HG03045 (cell line): ENCODE measurements around the gene RASGEF1B.

Source experiments
- ATAC-seq: cut with Tn5 transposase; IDR thresholded peaks from one replicate; pipeline ENCODE4 v1.9.1; 2021; ENCODE audit warnings: mild to moderate bottlenecking, moderate library complexity; ENCODE audit not compliant: unreplicated experiment

The RASGEF1B gene

DNA sequence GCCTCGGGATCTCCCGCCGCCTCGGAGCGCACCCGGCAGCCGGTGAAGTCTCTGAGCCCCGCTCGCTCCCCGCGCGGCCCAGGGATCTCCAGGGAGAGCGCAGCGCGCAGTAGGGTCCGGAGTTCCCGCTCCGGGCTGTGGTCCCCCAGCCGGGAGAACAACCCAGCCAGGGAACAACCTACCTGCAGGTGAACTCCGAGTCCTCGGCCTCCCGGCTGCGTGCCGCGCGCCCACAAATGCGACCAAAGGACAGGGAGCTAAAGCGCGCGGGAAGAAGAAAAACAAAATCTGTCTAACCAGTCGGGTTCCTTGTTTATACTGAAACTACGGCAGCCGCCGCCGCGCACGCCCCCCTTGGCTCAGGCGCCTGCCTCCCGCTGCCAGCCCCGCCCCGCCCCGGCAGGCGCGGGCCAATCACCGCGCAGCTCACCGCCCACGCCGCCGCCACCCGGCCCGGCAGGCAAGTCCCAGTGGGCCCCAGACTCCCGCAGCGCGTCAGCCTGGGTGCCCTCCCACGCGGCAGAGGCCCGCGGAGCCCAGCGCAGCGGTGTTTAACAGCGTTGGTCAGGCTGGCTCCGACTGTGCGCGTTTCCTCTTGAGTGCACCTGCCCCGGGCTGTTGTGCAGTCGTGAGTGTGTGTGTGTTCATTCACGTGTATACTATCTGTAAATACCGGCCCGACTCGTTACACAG is at the start of gene RASGEF1B:
TSS of gene RASGEF1B (minus strand) at position 320 of the 693 bp plus-strand sequence. CDS start 12,399 bp downstream, outside the sequence.
- ATAC-seq: peak; percentile 98

DNA sequence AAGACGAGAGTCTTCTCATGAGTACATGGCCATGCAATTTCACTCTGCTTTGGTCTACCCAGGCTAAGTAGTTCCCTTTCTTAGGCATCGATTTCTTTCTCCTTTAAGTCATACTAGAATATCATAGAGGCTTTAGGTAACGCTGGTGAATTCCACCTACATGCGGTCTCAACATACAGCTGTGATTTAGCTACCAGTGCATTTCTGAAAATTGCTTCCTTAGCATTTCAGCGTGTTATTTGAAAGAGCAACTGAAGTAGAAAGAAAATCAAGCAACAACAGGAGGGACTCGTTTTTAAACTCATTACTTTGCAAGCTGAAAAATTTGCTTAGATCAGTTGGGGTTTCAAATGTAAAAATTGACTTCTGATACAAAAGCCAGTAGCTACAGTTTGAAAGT is 48.1 kb upstream of the RASGEF1B start:
- no peak for ATAC-seq

DNA sequence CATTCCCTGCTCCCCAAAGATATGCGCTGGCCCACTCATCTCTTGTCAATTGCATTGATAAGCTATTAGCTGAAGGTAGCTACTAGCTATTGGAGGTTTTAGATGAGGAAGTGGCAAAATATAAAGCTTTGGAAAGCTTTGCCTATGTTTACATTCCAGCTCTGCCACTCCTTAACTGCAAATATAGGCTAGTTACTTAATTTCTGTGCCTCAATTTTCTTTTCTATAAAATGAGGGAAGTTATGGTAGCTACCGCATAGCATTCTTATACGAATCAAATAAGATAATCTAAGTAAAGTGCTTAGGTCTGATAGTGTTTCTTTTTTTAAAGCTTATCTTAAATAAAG is 47.7 kb upstream of the RASGEF1B start:
- no peak for ATAC-seq

DNA sequence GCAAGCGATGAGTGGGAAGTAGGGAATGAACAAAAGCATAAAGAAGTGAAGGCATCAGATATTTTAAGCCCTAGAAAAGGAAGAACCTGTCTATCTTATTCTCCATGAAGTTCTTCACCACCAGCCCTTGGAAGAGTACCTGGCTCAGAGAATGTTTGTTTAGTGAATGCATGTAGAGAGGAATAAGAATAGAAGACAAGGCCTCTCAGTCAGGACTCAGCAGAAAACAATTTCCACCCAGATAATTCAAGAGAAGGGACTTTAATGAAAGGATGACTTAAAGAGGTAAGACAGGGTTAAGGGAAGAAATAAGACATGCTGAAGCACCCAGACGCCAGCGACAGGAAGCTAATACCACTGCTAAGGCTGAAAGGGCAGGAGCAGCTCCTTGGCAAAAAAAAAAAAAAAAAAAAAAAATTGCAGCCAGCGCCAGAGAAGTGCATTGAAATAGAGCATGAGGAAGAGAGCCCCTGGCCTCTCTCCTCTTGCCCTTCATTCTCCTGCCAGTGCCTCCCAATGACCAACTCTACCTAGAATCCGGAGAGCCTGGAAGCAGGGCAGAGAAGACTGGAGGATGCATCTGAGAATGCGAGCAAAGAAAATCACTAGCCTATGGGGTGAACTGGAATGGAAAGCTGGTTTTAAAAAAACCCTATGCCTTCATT is 47.2 kb upstream of the RASGEF1B start:
- ATAC-seq: no peak

DNA sequence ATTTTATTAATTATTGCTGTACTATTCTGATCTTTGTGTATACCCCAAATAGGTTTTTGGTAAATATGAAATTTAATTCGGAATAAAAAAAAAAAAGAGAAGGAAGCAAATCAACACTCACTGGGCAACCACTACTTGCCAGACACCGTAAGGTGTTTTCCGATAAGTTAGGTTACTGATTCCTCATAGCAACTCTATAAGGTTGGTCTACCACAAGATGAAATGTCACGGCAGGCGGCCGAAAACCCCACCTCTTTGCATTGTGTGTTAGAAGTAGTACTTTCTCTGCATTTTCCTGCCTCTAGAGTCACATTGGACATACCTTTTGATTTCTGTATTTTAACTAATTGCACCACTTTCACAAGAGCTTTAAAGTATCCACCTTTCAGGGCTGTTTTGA is 44.5 kb upstream of the RASGEF1B start:
- ATAC-seq: no peak

DNA sequence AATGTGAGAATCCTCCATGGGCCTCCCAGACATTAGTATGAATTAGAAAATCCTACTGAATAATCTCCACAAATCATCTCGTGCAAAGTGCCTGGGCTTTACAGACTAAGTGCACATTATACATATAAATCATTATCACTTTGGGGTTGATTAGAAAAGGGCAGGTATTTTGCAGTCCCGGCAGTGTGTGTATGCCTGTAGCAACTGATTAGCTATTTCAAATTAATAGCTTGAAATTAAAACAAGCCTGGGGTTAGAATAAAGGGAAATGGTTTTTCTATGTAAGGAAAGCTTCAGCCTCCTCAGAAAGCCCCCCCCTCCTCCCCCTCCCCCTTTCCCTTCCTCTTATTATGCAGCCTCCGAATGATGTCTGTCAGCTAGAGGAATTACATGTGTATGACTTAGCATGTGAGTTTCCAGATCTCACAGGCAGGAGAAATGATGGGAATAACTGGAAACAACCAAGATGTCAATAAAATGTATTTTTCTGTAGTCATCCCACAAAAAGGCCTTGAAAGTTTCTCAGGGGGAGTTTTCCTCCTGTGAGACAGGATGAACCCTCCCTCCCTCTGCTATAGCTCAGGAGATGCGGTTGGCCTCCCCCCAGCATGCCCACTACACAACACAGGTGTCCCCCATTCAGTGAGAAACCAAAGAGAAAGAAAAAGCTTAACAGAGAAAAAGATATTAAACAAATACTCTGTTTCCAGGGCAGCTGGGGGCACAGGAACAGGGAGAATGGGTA is 41.2 kb upstream of the RASGEF1B start:
- no peak for ATAC-seq

DNA sequence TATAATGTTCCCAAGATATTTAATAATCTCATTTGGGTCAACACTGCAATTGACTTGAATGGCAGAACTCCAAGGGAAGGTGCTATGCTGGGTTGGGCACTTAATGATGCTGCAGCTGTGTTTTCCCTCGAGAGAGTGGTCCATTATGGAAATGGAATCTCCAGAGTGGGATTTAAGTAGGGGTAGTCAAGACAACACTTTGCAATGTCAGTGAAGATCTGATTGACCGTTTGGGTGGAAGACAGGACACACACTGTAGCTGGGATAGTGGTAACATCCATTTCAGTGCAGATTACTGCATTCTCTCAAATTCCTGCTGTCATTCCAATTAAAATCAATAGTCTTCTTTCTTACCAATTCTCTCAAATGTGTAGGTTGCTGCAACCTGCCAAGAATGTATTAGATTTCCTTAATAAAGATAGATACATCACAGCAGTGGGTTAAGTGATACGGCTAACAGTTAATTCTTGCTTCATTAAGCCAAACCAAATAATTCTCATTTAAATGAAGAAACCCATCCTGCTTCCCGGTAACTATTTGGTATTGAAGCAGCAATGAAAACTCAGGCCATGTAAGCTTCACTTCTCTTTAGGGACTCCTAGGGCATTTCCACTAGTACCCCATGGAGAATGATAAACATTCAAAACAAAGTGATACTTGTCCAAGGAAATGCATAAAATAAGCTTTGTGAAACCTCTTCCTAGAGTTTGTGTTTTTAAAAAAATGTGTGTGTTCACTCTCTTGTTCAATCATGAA is 40.5 kb upstream of the RASGEF1B start:
- ATAC-seq: no peak

DNA sequence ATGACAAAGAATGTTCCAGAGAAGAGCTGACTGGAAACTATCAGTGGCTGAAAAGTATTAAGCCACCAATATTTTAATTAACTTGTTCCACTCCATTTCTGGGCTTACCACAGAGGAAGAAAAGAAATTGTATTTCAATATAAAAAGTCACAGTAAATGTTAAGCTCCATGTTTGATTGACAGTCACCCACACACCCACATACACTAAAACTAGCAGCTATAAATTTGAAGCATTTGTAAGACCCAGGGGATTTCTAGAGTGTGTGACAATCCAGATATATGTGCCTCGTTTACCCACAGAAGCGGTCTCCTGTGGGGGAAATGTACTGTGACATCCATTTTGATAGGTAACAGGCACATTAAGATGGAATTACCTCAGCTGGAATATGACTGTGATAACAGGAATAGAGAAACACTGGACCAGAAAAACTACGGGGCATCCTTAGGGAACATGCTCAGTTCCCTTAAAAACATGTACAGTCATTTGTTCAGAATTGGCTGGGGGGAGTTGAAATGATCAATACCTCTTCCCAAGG is 39.0 kb upstream of the RASGEF1B start:
- no peak for ATAC-seq

DNA sequence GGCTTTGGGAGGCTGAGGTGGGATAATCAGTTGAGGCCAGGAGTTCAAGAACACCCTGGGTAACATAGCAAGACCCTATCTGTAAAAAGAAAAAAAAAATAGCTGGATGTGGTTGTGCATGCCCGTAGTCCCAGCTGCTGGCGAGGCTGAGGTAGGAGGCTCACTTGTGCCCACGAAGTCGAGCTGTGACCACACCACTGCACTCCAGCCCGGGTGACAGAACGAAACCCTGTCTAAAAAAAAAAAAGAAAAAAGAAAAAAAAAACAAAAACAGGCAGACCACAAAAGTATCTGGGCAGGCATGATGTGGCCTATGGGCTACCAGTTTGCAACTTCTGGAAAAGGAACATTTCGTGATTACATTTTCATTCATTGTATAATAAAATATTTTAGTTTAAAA is 38.1 kb upstream of the RASGEF1B start:
- no peak for ATAC-seq

DNA sequence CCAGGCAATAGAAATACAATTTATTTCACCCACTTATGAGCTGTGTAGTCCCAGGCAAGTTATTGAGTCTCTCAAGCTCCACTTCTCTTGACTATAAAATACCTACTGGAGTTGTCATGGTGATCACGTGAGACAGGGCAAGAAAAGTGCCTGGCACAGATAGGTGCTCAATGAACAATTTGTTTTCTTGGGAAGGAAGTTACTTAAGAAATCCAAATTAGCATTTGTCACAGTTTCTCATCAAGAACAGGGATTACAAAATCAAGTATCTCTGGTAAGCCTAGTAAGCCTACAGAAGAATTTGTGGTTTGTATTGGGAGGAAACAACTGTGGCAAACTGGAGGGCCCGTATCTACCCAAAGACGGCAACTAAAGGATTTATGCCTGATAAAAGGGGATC is 37.5 kb upstream of the RASGEF1B start:
- ATAC-seq: no peak

DNA sequence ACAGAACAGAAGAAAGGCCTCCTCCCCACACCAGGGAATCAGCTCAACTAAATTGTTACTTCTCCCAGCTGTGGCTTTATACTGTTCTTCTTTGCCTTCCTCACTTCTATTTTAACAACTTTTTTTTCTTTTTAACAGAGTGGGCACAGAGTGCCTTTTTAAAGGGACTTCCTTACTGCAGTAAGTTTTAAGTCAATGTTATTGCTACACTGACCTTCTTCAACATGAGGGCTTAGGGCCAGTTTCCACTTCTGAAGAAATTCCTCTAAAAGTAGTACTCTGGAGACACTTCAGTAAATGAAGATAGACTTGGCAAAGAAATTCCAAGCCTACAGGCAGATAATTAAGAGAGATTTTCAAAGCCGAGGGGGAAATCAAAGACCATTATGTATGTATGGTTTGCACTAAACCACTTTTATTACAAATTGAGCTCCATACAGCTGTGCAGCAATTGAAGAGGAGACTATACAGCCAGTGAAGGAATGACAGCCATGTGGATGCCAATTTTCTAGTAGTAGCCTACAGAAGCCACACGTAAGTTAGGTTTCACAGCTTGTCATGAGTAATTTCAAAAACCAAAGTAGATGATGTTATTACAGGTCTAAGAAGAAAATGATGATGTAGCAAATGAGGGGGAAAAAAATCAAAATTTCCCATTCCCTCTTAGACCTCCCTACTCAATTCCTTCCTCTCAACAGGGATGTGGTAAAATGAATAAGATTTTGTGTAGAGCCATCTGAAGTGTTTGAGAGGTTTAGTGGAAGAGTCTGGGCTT is 36.9 kb upstream of the RASGEF1B start:
- no peak for ATAC-seq

DNA sequence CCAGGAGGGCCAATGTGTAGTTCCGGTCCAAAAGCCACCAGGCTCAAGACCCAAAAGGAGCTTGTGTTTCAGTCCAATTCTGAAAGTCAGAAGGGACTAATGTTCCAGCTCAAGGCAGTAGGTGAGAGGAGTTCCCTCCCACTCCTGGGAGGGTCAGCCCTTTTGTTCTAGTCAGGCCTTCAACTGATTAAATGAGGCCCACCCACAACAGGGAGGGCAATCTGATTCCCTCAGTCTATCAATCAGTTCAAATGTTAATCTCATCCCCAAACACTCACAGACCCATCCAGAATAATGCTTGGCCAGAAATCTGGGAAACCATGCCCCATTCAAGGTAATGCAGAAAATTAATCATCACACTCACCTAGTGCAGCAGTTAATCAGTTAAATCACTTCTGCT is 35.8 kb upstream of the RASGEF1B start:
- no peak for ATAC-seq

DNA sequence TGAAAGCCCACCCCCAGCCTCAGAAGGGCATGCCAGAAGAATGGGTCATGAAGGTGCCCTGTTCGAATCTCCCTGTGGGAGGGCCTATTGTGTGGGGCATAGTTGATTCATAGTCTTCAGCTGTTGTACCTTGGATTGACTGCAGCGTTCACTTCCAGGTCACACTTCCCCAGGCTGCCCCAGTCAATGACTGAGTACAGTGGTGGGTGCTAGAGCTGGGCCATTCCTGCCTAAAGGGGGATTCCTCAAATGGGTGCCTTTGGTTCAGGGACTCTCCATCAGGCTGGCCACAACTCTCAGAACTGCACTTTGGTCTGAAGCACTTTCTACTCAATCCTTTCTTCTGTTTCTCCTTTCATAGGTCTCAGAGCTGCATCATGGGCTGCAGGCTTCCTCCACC is 35.0 kb upstream of the RASGEF1B start:
- ATAC-seq: peak; percentile 79

DNA sequence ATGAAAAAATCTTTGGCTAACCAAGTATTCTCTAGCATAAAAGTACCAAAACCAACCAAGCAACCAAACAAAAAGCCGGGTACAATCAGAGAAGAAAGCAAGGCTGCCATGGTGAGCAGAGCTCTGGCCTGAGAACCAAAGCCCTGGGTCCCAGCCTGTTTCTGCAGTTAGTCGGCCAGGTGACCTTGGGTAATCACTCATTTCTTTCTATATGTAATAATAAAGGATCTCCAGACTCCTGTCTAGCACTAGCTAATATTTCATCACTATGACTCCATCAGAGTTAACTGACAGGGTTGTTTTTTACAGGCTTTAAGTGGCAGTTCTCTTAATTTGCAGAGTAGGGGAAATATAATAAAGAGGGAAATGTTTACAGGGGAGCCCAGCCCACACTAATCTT is 34.0 kb upstream of the RASGEF1B start:
- no peak for ATAC-seq

DNA sequence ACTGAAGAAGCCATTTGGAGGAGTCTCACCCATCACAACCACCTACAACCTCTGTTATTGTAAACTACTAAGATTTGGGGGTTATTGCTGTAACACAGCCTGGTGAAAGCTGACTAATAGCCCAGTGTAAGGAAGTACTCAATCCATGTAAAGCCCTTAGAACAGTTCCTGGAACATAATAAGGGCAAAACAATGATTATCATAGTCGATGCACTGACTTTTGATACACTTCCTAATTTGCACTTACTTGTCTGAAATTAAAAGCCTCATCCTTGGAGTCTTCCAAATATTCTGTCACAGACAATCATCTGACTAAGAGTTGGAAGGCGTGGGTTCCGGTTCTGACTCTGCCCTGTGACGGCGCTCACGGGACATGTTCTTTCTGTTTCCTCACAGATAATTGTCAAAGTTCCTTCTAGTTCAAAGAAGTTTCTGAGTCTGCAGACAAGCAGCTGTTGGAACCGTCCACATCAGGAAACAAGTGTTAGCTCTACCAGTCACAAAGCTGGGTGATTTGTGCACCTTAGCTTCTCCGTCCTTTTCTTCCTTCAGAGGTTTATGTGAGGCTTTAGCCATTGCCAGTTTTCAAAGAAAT is 33.4 kb upstream of the RASGEF1B start:
- ATAC-seq: peak; percentile 45

DNA sequence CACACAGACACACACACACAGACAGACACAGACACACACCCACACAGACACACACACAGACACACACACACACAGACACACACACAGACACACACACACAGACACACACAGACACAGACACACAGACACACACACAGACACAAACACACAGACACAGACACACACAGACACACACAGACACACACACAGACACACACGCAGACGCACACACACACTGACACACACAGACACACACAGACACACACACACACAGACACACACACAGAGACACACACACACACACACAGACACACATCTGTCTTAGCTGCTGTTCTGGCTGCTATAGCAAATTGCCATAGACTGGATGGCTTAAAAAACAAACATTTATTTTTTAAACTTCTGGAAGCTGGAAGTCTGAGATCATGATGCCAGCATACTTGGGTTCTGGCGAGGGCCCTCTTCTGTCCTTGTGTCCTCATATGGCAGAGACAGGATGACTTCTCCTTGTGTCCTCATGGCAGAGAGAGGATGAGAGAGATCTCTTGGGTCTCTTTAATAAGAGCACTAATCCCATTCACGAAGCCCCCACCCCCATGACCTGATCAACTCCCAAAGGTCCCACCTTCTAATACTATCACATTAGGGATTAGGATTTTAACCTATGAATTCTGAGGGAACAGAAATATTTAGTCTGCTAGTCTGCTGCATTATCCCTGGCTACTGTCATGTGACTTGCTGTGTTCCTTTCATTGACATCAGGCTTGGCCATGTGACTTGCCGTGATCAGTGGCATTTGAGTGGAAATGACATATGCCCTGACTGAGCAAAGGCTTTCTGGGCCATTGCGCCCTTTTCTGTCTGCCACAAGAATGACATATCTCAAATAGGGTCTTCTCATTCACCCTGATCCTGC is 32.7 kb upstream of the RASGEF1B start:
- no peak for ATAC-seq

DNA sequence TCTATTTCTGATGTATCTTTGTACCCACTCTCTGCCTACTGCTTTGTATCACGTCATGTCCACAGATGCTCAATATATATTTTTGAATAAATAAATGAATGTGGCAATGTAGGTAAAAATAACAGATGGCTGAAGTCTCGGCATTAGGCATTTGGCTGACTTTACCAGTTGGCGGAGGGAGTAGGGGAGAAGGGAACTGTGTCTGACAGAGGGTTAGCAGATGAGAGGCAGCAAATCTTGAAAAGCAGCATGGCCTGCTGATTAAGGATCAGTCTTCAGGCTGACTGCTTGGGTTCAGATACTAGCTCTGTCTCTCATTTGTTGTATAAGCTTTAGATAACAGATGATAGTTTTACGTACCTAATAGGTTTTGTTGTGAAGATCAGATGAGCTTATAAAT is 31.9 kb upstream of the RASGEF1B start:
- ATAC-seq: no peak

DNA sequence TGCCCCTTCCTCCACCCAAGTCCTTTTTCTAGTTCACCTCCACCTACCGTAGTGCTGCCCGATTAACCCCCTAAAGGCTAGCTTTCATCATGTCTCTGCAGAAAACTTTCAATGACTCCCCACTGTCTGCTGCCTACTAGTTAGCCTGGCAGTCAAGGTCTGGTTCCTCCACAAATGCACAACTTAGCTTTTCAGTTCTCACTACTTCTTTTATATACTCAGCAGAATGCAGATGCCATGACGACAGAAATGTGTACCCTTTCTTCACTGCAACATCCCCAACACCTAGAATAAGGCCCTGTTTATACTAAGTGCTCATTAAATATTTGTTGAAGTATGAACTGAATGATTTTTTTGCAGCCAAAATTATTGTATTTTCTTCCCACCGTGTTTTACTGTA is 30.9 kb upstream of the RASGEF1B start:
- no peak for ATAC-seq

DNA sequence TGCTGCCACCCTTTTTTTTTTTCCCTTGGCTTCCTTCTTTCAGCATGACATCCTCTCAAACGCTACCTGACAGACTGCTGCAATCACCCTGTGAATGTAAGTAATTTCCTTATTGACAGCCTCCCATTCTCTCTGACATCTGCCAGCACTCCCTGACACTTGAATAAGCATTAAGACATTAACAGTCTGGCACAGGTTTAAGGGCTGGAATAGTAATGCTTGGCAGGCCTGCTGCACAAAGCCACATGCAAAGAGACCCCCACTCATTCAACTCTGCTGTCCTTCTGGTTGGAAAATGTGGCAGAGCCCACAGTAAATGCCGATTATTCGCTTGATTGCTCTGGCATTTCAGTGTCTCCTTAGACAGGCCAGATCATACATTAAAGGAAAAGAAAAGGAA is 28.1 kb upstream of the RASGEF1B start:
- ATAC-seq: no peak
